ENCODE data around the gene TK2. TPM values are rescaled to one million over a fixed set of nuclear protein-coding genes. Genes with fewer than 3 reads are reported as not detected.

The TK2 gene
- total and polyA plus RNA-seq, 9 of the 15 experiments (the other 6 are each of a cell fraction or from before 2014, with no cell fraction given) = 1.1 to 10.2 (median 5.3) TPM

DNA sequence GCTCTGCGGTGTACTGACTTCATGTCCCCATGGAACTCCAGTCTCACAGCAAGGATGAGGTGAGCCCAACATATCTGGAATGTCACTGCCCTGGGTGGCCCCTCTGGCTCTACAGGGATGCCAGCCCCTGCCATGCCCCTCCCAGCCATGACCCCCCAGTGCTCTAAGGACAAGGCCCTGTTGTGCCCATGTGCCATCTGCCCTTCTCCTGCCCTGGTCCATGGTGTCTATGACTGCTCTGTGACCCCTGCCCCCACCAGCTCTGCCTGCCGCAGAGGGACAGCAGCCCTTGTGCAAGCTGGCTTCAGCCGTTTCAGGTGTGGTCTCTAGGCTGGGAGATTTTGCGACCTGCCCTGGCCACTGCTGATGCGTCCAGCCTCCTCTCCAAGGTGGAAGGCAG lies 40.3 kb downstream of the TK2 start (continued):
- no peak for TF ChIP-seq FIP1L1 (IDR thresholded peaks at IDR 0.05; ENCODE audit: low read depth, low read length, poor library complexity, severe bottlenecking)

DNA sequence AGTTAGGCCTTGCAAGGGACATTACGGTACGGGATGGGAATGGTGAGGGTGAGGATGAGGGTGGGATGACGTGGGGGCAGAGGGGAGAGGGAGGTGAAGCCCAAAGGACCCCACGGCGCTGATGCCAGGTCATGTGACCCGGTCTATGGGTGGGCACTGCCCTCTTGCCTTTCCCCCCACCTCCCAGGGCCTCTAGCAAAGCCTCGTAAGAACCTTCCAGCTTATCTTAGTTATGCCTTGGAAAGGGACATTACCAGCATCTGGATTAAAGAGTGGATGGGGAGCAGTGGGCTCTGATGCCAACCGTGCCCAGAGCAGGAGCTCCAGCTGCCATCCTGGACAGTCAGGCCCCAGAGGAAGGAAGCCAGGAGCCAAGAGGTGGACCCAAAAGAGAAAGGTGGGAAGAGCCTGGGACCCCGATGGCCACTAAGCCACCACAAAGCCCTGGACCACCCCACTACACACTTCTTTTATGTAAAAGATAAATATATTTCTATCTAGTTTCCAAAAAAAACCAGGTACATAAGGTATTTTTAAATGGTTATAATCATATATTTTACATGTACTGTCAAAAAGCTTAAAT lies 40.9 kb downstream of the TK2 start:
- H3K9ac ChIP-seq (ENCODE audit: insufficient read depth in 1 of 2, low read depth in 2 of 2, low read length in 2 of 2) = 0 out of 4 replicates have a peak overlapping the region, but pooled peaks of 1 of the 2 experiments have one; percentile 43
- ATAC-seq = no peak
- H3K36me3 ChIP-seq (ENCODE audit: control insufficient read depth, insufficient read depth, low read length) = no peaks in the 10 kb centered on the region; the same call in 2 of the 3 replicates
- no peak overlapping the region for H2AFZ ChIP-seq (ENCODE audit: low read depth, low read length)
- H3K4me2 ChIP-seq (ENCODE audit: insufficient read depth, low read length) = no peak overlapping the region
- DNase-seq (ENCODE audit: extremely low read depth in 1 of 4, low spot score in 3 of 4) = no peak
- H3K4me1 ChIP-seq (replicated peaks in 1 of 2; ENCODE audit: control insufficient read depth in 2 of 2, insufficient read depth in 2 of 2, low read length in 2 of 2) = peaks cover 10 to 13% of the 10 kb centered on the region in 2 experiments; a peak in 3 of 5 replicates
- ChIA-PET CTCF (ENCODE audit: low intra/inter-chr PET ratio) (no interaction called here), POLR2A (interaction anchor here (0.8 kb wide), 1 partner anchor 22 kb away, joined by 4 read pairs; no protein-coding TSS in a partner anchor)
- no TSS peak for BruUV-seq (replicated peaks)
- 34% methylated on average over 9 of the region's 9 CpGs for WGBS (ENCODE audit: insufficient coverage, low coverage, missing lambda C conversion rate)
- no peak overlapping the region for H3K27ac ChIP-seq (ENCODE audit: extremely low read depth, low read depth, low read length)
- H4K20me1 ChIP-seq (replicated peaks; ENCODE audit: control insufficient read depth, insufficient read depth, low read length) = no peaks in the 10 kb centered on the region
- TF ChIP-seq, protein P1, sequence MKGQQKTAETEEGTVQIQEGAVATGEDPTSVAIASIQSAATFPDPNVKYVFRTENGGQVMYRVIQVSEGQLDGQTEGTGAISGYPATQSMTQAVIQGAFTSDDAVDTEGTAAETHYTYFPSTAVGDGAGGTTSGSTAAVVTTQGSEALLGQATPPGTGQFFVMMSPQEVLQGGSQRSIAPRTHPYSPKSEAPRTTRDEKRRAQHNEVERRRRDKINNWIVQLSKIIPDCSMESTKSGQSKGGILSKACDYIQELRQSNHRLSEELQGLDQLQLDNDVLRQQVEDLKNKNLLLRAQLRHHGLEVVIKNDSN (CRISPR knock-in tag; IDR thresholded peaks at IDR 0.05) = no peak
- TF ChIP-seq TEAD2 (tag; IDR thresholded peaks at IDR 0.05) (no peak), HDGF (IDR thresholded peaks at IDR 0.05) (no peak), SMARCA4 (IDR thresholded peaks at IDR 0.05) (no peak), HMG20A (CRISPR knock-in tag; conservative IDR thresholded peaks at IDR 0.05) (no peak), MYBL2 (IDR thresholded peaks at IDR 0.05; ENCODE audit: low read depth) (no peak), MYBL2 (CRISPR knock-in tag; IDR thresholded peaks at IDR 0.05; ENCODE audit: borderline replicate concordance) (no peak)
- TF ChIP-seq, protein P2, sequence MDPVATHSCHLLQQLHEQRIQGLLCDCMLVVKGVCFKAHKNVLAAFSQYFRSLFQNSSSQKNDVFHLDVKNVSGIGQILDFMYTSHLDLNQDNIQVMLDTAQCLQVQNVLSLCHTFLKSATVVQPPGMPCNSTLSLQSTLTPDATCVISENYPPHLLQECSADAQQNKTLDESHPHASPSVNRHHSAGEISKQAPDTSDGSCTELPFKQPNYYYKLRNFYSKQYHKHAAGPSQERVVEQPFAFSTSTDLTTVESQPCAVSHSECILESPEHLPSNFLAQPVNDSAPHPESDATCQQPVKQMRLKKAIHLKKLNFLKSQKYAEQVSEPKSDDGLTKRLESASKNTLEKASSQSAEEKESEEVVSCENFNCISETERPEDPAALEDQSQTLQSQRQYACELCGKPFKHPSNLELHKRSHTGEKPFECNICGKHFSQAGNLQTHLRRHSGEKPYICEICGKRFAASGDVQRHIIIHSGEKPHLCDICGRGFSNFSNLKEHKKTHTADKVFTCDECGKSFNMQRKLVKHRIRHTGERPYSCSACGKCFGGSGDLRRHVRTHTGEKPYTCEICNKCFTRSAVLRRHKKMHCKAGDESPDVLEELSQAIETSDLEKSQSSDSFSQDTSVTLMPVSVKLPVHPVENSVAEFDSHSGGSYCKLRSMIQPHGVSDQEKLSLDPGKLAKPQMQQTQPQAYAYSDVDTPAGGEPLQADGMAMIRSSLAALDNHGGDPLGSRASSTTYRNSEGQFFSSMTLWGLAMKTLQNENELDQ (CRISPR knock-in tag; IDR thresholded peaks at IDR 0.05; ENCODE audit: borderline replicate concordance) = no peak
- no peaks in the 10 kb centered on the region for H3K9me3 ChIP-seq (replicated peaks; ENCODE audit: control insufficient read depth, insufficient read depth, low read depth, low read length)
- H3K27me3 ChIP-seq (ENCODE audit: control insufficient read depth in 2 of 2, insufficient read depth in 2 of 2, low read length in 2 of 2) = no peaks in the 10 kb centered on the region
- no peaks in the 10 kb centered on the region for H3K79me2 ChIP-seq (ENCODE audit: control insufficient read depth, insufficient read depth, low read length)
- in situ Hi-C loops (cut with MboI) (no loop called here), intact Hi-C loops (cut with micrococcal nuclease) (no loop called here)
- FAIRE-seq = no peak
- H3K4me3 ChIP-seq = no peak overlapping the region
- no peaks in the 10 kb centered on the region for H3K9me1 ChIP-seq (ENCODE audit: control insufficient read depth, insufficient read depth, low read length)
